Cerebellar nuclear complex (tissue), 1 donor: Measurements from ENCODE around the gene ORM2.

Experiments
- DNase-seq, 2 experiments: peaks; one replicate each; lab custom pipeline; 2025; lab: John Stamatoyannopoulos, UW

Gene ORM2

DNA sequence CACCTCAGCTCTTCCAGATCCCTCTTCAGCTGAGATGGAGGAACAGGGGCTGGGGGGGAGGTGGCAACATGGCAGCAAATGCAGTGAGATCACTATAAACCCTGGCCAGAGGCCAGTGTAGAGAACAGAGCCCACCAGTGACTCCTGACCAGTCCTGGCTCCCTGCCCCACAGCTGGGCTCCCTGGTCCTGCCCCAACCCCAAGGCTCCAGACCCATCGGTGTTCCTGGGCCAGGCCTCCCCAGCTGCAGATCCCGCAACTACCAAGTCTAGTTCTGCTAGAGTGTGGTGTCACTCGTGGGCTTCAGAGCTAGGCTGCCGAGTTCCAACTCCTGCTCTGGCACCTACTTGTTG, 41.3 kb downstream of the ORM2 start:
- no peak for DNase-seq

DNA sequence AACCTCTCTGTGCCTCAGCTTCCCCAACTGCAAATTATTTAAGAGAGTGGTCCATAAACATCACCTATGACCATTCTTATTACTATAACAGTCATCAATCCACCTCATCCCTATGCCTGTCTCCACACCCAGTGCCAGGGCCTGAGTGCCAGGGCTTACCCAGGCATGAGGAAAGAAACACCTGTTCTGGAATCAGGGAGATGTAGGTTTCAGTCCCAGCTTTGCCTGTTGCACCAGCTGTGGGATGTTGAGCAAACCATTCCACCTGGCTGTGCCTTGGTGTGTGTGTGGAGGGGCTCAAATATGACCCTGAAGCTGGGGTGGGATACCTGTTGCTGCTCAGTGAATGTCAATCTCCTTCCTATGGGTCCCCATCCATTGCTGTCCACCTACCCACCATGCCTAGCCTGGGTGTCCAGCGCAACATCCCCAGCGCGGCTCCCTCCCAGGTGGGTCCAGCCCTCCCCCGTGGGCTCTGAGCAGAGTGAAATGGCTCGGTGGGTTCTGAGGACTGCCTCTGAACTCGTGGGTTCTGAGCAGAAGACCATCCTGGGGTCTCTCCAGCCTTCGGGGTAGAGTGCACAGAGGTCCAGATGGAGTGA, 41.8 kb downstream of the ORM2 start:
- no peak for DNase-seq

DNA sequence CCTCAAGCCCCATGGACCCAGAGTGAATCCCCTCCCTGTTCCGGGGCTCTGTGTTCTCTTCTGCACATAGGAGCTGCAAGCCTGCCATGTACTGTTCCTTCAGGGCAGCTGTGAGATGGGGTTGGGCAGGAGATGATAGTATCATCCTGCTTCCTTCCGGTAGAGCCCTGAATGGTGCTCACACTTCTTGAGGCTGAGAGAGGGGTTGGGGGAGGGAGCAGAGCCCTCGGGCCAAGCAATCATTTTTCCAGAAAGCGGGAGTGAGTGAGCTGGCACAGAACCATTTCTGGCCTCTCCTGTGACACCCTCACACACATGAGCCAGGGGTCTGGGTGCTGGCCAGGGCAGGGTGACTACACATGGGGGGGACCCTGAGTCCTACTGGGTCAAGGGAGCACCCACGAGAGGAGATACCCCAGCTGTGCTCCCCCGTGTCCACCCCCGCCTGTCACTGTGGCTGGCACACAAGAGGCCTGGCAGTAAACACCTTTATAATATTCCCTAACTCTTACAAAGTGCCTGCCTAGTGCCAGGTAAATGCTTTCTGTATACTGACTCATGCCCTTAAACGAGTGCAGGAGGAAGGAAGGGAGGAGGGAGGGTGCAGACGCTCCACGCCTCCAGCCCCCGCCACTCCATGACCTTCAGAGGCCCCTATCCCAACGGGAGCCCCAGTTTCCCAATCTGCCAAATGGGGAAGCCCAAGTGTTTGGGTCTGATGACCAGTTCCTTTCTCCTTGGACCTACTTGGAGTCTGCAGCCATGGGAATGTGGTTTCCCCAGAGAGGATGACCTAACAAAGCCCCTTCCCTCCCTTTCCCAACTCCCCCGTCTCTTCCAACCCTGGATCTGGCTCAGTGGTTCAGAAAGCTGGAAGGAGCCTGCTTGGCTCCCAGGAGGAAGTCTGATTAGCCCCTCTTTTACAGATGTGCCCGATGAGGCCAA, 42.6 kb downstream of the ORM2 start:
- no peak for DNase-seq

DNA sequence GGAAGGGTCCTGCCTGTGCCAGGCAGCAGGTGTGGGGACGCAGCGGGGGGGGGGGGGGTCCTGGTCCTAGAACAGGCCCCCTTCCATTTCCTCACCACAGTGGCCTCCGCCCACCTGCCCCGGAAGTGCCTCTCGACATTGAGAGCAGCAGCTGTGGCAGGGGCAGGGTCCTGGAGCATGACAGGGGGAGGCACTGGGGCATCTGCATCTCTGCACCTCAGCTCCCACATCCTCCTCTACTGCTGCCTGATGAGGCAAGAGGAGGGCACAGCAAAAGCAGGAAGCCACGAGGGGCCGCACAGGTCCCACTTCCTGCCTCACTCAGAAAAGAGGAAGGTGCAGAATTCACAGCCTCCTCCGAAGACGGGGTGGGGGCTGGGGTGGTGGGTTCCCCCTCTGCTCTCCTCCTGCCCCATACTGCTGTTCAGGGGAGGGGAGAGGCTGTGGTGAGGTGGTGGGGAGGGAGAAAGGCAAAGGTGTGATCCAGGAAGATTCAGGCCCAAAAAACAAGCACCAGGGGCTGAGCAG, 43.3 kb downstream of the ORM2 start:
- DNase-seq, result no peak

DNA sequence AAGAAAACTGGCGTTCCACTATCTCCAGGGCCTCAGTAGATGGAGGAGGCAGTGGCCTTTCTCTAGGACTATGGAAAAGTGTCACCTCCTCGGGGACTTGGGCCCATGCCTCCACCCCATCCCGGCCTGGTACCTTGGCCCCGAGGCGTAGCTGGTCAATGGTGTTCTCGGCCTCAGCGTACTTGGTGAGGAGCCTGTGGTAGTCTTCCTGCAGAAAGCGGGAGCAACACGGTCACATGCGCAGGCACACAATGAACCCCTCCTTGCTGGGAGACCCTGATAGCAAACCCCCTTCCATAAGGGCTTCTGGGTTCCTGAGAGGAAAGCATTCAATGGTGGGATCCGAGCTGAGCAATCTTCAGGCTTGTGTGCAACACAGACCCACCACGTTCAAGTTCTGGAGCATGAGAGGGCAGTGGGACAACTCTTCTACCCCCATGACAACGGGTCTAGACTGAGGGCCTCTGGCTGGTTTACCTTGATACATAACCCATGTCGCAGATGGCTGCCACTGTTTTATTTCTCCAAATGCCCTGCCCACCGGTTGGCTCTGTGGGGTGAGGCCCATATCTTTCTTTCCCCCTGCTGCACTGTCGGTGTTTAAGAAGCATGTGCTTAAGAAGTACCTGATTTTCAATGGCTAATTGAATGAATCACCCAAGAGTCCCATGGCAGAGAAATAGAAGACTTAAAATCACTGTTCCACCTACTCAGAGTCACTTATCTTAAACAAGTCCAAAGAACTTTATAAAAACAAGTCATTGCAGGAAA, 44.5 kb downstream of the ORM2 start:
- DNase-seq, result no peak

DNA sequence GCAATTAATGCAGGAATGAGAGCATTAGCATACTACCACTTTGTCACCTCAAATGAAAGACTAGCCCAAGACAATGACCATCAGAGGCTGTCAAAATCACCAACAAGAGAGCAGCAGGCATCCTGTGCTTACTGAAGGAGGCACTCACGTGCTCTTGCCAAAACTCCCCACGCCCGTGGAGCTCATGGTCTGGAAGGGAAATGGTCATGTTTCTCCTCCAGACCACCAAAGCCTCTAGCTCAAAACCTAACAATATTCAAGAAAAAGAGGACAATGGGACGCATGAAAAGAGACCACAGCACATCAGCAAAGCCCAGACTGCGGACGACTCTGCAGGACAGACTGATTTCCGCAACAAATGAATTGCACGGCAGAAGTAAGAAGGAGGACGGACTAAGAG, 45.3 kb downstream of the ORM2 start:
- DNase-seq, result no peak

DNA sequence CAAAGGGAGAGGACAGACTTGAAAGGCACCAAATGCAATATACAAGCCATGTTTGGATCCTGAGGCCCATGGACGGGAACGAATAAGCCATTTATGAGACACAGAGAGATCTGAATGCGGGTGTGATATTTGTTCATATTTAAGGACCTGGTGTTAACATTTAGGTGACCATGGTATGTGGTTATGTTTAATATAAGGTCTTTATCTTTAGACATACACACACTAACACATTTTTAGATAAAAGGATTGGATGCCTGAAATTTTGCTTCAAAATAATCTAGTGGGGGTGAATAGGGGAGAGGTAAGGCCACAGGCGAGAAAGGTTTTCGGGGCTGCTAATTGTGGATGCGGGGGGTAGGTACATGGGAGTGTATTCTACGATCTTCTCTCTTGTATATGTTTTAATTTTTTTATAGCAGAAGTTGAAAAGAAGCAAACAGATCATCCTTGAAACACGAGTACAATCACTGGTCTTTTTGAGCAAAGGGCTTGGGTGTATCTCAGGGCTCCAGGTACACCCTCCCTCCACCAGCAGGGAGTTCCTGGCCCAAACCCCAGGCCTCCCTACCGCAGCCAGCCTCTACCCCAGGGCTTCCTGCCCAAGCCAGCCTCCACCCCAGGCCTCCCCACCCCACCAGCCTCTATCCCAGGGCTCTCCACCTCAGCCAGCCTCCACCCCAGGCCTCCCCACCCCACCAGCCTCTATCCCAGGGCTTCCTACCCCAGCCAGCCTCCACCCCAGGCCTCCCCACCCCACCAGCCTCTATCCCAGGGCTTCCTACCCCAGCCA, 45.9 kb downstream of the ORM2 start:
- no peak for DNase-seq

DNA sequence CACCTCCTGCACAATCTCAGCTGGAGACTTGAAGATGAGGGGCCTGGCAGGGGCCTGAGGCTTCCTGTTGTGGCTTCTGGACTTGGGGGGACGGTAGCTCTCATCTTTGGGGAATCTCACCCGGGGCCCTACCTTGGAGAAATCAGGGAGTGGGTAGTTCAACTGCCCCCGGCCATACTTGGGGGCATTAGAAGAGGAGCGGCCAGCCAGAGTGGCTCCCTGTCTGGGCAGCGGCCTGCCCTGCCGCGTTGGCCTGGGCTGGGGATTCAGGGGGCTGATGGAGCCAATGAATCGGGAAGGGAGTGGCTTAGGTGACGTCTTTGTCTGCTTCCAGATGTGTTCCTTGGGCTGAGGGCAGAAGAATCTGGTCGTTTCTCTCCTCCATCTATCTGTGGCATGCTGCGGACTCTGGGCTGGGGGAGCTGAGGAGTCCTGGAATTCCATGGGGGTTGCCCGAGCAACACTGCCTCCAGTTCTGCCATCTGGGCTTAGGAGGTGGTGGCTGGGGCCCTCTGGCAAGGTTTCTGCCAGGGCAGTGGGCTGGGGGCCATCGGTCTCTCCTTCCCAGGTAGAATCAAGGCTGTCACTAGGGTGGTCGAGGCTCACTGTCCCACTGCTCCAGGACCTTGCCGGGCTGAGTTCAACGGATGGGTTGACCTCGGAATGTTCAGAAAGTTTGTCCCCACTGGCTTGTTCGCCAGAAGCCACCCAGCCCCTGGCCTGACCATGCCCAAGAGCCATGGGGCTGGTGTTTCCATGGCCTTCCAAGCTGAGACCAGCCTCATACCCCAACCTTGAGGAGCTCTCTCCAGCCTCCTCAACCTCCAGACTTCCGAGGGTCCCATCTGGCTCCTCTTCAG, 47.1 kb downstream of the ORM2 start:
- no peak for DNase-seq

DNA sequence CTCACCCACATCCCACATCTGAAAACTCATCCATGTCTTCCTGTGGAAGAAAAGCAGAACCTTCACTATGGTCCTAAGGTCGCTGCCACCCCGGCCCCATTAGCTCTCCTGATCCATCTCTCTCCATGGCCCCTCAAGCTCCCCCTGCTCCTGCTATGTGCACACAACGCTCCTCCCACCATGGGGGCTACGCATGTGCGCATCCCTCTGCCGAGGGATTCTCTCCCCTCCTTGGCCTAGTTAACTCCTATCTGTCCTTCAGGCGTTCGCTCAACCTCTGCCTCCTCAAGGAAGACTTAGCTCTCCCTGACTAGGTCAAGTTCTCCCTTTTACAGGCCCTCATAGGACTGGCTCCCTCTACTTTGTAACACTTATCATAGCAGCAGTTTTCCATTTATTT, 48.3 kb downstream of the ORM2 start:
- DNase-seq, result no peak

DNA sequence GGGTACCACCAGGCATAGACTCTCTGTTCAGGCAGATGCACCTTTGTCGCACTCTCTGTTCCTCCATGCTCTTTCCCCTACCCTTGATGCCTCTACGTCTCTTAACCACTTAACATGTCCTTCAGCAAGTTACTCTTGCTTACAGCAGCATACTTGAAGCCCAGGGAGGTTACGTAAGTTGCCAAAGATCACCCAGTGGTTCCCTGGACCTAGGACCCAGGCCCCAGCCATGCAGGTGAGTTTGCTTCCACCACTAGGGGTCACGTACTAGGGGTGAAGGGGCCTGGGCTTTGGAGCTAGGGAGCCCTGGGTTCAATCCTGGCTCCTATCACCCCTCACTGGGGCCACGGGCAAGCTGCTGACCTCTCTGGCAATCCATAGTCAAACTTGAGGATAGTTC, 49.2 kb downstream of the ORM2 start:
- DNase-seq, result no peak
